ENCODE results near the gene SURF4. TPM values are rescaled to one million over a fixed set of nuclear protein-coding genes. Genes with fewer than 3 reads are reported as not detected.
"Not testable (repeated sequence)": the region's sequence is repeated elsewhere in the genome, so short reads cannot be mapped to it uniquely, and the experiment has no call there.

Gene SURF4
- total RNA-seq, 2 experiments from 2014 or later = 249 to 260 TPM

GRCh38 chr9:133393399-133393798, 17.5 kb upstream of the SURF4 start:
- no peak for DNase-seq
- Mint-ChIP-seq H3K36me3 (ENCODE audit: low read depth) (no peaks in the 10 kb centered on the region), H3K27ac (no peak overlapping the region), H3K9me3 (no peaks in the 10 kb centered on the region), H3K27me3 (peaks cover 3% of the 10 kb centered on the region), H3K4me3 (no peak overlapping the region), H3K4me1 (no peaks in the 10 kb centered on the region)
- POLR2A ChIA-PET = no interaction called here
- CTCF ChIA-PET = no interaction called here

- H3K27ac Mint-ChIP-seq; H3K9me3 Mint-ChIP-seq; H3K4me3 Mint-ChIP-seq; DNase-seq; CTCF ChIA-PET; H3K36me3 Mint-ChIP-seq (ENCODE audit: low read depth); POLR2A ChIA-PET; H3K27me3 Mint-ChIP-seq; H3K4me1 Mint-ChIP-seq: not testable (repeated sequence)
Measured at GRCh38 chr9:133392308-133392707, 16.4 kb upstream of the SURF4 start.

DNA sequence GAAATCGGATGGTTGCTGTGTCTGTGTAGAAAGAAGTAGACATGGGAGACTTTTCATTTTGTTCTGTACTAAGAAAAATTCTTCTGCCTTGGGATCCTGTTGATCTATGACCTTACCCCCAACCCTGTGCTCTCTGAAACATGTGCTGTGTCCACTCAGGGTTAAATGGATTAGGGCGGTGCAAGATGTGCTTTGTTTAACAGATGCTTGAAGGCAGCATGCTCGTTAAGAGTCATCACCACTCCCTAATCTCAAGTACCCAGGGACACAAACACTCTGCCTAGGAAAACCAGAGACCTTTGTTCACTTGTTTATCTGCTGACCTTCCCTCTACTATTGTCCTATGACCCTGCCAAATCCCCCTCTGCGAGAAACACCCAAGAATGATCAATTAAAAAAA, 15.6 kb upstream of the SURF4 start:
- DNase-seq; H3K27ac Mint-ChIP-seq; H3K4me1 Mint-ChIP-seq; CTCF ChIA-PET; POLR2A ChIA-PET; H3K4me3 Mint-ChIP-seq; H3K9me3 Mint-ChIP-seq; H3K36me3 Mint-ChIP-seq (ENCODE audit: low read depth); H3K27me3 Mint-ChIP-seq: not testable (repeated sequence)

DNA sequence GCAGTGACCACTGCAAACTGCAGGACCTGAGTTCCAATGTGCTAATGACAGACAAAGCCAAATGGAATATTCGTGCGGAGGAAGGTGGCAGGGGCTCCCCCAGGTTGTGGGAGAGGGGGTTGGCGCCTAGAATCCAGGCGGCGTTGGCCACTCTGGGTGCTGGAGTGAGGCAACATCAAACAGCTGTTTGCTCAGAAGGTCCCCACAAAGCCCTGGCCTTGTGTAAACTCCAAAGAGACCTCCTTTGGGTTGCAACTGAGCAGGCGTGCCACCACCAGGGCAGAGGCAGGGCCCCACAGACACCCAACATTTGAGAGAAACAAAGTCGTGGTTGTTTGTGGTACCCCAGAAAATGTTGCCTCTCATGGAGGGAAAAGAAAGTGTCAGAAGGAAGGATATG, 14.9 kb upstream of the SURF4 start:
- DNase-seq = no peak
- H3K27me3 Mint-ChIP-seq = no peaks in the 10 kb centered on the region
- H3K36me3 Mint-ChIP-seq (ENCODE audit: low read depth) = no peaks in the 10 kb centered on the region
- no peaks in the 10 kb centered on the region for H3K4me1 Mint-ChIP-seq
- no peak overlapping the region for H3K4me3 Mint-ChIP-seq
- ChIA-PET POLR2A (no interaction called here), CTCF (no interaction called here)
- no peaks in the 10 kb centered on the region for H3K9me3 Mint-ChIP-seq
- no peak overlapping the region for H3K27ac Mint-ChIP-seq

DNA sequence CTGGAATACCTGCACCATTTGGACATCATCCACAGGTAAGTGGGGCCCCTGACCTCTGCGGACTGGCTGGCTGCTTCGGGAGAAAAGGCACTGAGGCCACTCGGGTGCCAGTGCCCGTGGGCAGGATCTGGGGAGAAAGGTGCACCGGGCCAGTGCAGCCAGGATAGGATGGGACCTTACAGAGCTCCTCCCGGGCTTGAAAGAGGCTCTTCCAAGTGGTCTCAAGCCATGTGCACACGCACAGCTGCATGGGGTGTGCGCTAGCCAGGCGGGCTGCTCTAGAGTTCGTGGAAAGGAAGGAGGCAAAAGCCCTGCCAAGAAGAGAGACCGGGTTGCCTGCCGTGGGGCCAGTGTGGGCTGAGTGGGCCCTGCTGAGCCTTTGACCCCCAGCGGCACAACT, 13.7 kb upstream of the SURF4 start:
- H3K36me3 Mint-ChIP-seq (ENCODE audit: low read depth) = no peaks in the 10 kb centered on the region
- ChIA-PET POLR2A (interaction anchor here (1.1 kb wide), 1 partner anchor 13 kb away, joined by 3 read pairs; the partner anchor contains the start of gene STKLD1), CTCF (no interaction called here)

DNA sequence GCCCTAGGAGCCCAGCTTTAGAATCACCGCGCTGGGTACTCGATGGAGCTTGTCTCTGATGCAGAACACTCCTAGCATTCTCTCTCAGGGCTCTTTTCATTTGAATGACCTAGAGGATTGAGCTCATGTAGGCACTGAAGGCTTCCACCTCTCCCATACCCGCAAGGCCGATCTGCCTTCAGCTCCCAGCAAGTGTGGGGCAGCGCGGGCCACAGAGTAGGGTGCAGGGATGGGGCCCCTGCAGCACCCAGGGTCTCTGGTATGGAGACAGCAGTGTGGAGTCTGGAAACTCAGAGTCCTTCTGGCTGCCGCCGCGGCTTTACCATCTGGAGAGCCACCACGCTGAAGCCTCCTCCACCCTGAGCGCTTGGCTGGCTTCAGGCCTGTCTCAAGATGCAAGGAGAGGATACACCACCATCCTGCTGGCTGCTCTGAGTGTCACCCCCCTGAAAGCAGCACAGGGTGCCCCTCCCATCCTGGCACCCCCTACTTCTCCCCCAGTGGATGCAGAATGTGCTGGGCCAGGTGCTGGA, 13.2 kb upstream of the SURF4 start:
- no peaks in the 10 kb centered on the region for H3K9me3 Mint-ChIP-seq
- H3K27ac Mint-ChIP-seq = no peak overlapping the region
- POLR2A ChIA-PET = interaction anchor here (1.1 kb wide), 1 partner anchor 13 kb away, joined by 3 read pairs; the partner anchor contains the start of gene STKLD1
- CTCF ChIA-PET = no interaction called here
- no peak for DNase-seq
- H3K36me3 Mint-ChIP-seq (ENCODE audit: low read depth) = no peaks in the 10 kb centered on the region
- no peaks in the 10 kb centered on the region for H3K4me1 Mint-ChIP-seq
- no peaks in the 10 kb centered on the region for H3K27me3 Mint-ChIP-seq
- no peak overlapping the region for H3K4me3 Mint-ChIP-seq

More for the DNA sequence above, 13.7 kb upstream of the SURF4 start:
- H3K4me1 Mint-ChIP-seq = no peaks in the 10 kb centered on the region
- H3K9me3 Mint-ChIP-seq = no peaks in the 10 kb centered on the region
- H3K27ac Mint-ChIP-seq = no peak overlapping the region
- no peak for DNase-seq
- H3K27me3 Mint-ChIP-seq = no peaks in the 10 kb centered on the region
- H3K4me3 Mint-ChIP-seq = no peak overlapping the region

GRCh38 chr9:133387680-133388079, 11.8 kb upstream of the SURF4 start:
- no peaks in the 10 kb centered on the region for H3K9me3 Mint-ChIP-seq
- CTCF ChIA-PET = interaction anchor here (0.6 kb wide), 1 partner anchor 17 kb away, joined by 5 read pairs; no protein-coding TSS in a partner anchor
- H3K27me3 Mint-ChIP-seq = no peaks in the 10 kb centered on the region
- DNase-seq = no peak
- H3K27ac Mint-ChIP-seq = no peak overlapping the region
- H3K4me1 Mint-ChIP-seq = no peaks in the 10 kb centered on the region
- no peak overlapping the region for H3K4me3 Mint-ChIP-seq
- POLR2A ChIA-PET = no interaction called here
- H3K36me3 Mint-ChIP-seq (ENCODE audit: low read depth) = no peaks in the 10 kb centered on the region

GRCh38 chr9:133386338-133386737, 10.5 kb upstream of the SURF4 start:
- H3K36me3 Mint-ChIP-seq (ENCODE audit: low read depth) = no peaks in the 10 kb centered on the region
- no peak for DNase-seq
- H3K27ac Mint-ChIP-seq = no peak overlapping the region
- no peak overlapping the region for H3K4me3 Mint-ChIP-seq
- no peaks in the 10 kb centered on the region for H3K4me1 Mint-ChIP-seq
- H3K9me3 Mint-ChIP-seq = no peaks in the 10 kb centered on the region
- H3K27me3 Mint-ChIP-seq = no peaks in the 10 kb centered on the region
- CTCF ChIA-PET = interaction anchor here (1.4 kb wide), 1 partner anchor 11 kb away, joined by 3 read pairs; no protein-coding TSS in a partner anchor
- POLR2A ChIA-PET = no interaction called here

DNA sequence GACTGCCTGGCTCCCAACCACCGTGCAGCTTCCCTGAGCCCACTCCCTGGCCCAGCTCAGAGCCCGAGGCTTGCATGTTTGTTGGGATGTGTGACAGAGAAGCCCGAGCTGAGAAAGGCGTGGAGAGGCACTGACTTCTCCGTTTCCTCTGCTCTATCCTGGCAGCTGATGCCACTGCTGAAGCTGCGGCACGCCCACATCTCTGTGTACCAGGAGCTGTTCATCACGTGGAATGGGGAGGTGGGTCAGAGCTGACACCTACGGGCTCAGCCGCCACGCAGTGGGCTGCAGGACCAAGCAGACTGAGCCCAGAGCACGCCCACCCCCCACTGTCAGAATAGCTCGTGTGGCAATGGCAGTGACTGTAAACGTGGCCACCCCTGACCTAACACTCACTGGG, 9.6 kb upstream of the SURF4 start:
- POLR2A ChIA-PET = no interaction called here
- CTCF ChIA-PET = interaction anchor here (1.4 kb wide), 1 partner anchor 11 kb away, joined by 3 read pairs; no protein-coding TSS in a partner anchor
- Mint-ChIP-seq H3K9me3 (no peaks in the 10 kb centered on the region), H3K4me1 (no peaks in the 10 kb centered on the region), H3K27ac (no peak overlapping the region), H3K36me3 (ENCODE audit: low read depth) (no peaks in the 10 kb centered on the region), H3K4me3 (no peak overlapping the region), H3K27me3 (no peaks in the 10 kb centered on the region)
- DNase-seq = no peak

DNA sequence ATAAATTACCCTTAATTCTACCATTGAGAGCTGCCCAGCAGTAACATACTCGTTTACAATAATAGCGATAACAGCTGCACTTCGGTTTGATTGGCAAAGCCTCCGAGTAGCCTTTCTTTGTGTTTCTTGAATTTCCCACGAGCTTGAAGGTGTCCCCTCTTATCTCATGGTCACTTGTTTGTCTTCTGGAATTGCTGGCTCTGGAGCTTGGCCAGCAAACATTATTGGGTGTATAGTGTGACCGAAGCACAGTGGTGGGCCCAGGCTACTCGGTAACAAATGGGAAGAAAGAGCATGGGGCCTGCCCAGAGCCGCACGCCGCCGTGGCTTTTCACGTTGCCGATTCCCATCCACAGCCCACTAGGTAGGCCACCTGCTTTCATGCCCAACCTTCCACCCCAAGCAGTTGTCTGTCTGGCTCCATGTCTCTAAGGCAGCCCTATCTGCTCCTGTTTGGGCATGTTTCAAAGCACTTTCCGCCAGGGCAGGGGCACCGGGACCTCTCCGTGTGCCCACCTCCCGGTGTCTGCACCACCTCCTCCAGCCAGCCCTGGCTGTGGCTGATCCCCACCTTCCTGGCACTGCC, 9.0 kb upstream of the SURF4 start:
- no peak overlapping the region for H3K27ac Mint-ChIP-seq
- H3K9me3 Mint-ChIP-seq = no peaks in the 10 kb centered on the region
- CTCF ChIA-PET = interaction anchor here (1.4 kb wide), 1 partner anchor 12 kb away, joined by 3 read pairs; no protein-coding TSS in a partner anchor
- H3K4me1 Mint-ChIP-seq = no peaks in the 10 kb centered on the region
- no peaks in the 10 kb centered on the region for H3K27me3 Mint-ChIP-seq
- POLR2A ChIA-PET = no interaction called here
- no peaks in the 10 kb centered on the region for H3K36me3 Mint-ChIP-seq (ENCODE audit: low read depth)
- DNase-seq = no peak
- H3K4me3 Mint-ChIP-seq = no peak overlapping the region

GRCh38 chr9:133383438-133383837, 7.6 kb upstream of the SURF4 start:
- no peak overlapping the region for H3K4me3 Mint-ChIP-seq
- no peaks in the 10 kb centered on the region for H3K27me3 Mint-ChIP-seq
- no peaks in the 10 kb centered on the region for H3K9me3 Mint-ChIP-seq
- H3K27ac Mint-ChIP-seq = no peak overlapping the region
- no peaks in the 10 kb centered on the region for H3K4me1 Mint-ChIP-seq
- ChIA-PET CTCF (no interaction called here), POLR2A (interaction anchor here (1.1 kb wide), 1 partner anchor 11 kb away, joined by 3 read pairs; no protein-coding TSS in a partner anchor)
- no peak for DNase-seq
- H3K36me3 Mint-ChIP-seq (ENCODE audit: low read depth) = no peaks in the 10 kb centered on the region

DNA sequence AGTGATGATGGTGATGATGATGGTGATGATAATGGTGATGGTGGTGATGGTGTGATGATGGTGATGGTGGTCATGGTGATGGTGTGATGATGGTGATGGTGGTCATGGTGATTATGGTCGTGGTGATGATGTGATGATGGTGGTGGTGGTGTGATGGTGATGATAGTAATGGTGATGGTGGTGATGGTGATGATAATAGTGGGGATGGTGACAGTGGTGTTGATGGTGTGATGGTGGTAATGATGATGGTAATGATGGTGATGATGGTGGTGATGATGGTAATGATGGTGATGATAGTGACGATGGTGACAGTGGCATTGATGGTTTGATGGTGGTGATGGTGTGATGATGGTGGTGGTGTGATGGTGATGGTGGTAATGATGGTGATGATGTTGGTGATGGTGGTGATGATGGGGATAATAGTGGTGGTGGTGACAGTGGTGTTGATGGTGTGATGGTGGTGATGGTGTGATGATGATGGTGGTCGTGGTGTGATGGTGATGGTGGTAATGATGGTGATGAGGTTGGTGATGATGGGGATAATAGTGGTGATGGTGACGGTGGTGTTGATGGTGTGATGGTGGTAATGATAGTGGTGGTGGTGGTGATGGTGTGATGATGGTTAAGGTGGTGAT, 6.8 kb upstream of the SURF4 start:
- Mint-ChIP-seq H3K4me3 (no peak overlapping the region), H3K36me3 (ENCODE audit: low read depth) (no peaks in the 10 kb centered on the region), H3K9me3 (no peaks in the 10 kb centered on the region), H3K27ac (no peak overlapping the region), H3K4me1 (no peaks in the 10 kb centered on the region), H3K27me3 (no peaks in the 10 kb centered on the region)
- no peak for DNase-seq
- ChIA-PET POLR2A (no interaction called here), CTCF (no interaction called here)

DNA sequence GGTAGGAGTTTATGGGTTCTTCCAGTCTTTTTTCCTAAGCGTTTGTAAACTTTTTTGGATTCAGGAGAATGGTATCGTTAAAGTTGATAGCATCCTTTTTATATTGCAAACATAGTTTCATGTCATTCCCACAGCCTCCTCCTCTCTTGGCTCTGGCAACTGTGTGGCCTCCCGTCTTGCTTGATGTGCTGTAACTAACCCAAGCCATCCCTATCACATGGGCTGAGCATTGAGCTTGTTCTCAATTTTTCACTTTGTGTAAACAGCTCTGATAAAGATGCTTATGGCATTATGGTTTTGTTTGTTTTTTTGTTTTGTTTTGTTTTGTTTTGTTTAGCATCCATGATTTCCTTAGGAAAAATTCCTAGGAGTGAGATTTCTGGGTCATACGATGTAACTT, 4.9 kb upstream of the SURF4 start:
- DNase-seq = no peak
- H3K36me3 Mint-ChIP-seq (ENCODE audit: low read depth) = no peaks in the 10 kb centered on the region
- no peak overlapping the region for H3K27ac Mint-ChIP-seq
- peaks cover 2% of the 10 kb centered on the region for H3K4me1 Mint-ChIP-seq
- no peaks in the 10 kb centered on the region for H3K9me3 Mint-ChIP-seq
- peaks cover 2% of the 10 kb centered on the region for H3K27me3 Mint-ChIP-seq
- ChIA-PET CTCF (interaction anchor here (0.7 kb wide), 2 partner anchors 34 to 99 kb away, joined by 3 to 7 read pairs; no protein-coding TSS in a partner anchor), POLR2A (interaction anchor here (0.6 to 11.6 kb wide), 3 partner anchors 10 to 35 kb away, joined by 3 to 397 read pairs (median 4); partner anchors contain the start of genes MED22 and RPL7A)
- no peak overlapping the region for H3K4me3 Mint-ChIP-seq
